ENCODE measurements around the gene RANBP10. TPM values are rescaled to one million over a fixed set of nuclear protein-coding genes. Genes with fewer than 3 reads are reported as not detected.

RANBP10 gene
- total and polyA plus RNA-seq, 10 of the 15 experiments (the other 5 are each of a cell fraction or from before 2014, with no cell fraction given) = 1.2 to 20.4 (median 10.8) TPM

GRCh38 chr16:67708368-67708771 lies 98.0 kb downstream of the RANBP10 start:
- CTCF ChIA-PET = interaction anchor here (0.8 kb wide), 1 partner anchor 227 kb away, joined by 3 read pairs; the partner anchor contains the start of gene ATP6V0D1
- H3K27ac ChIP-seq (ENCODE audit: control insufficient read depth, insufficient read depth) = no peak overlapping the region
- no TSS peak for BruUV-seq (replicated peaks)
- no peaks in the 10 kb centered on the region for H3K9me3 ChIP-seq (replicated peaks; ENCODE audit: control insufficient read depth, insufficient read depth, low read length)
- FAIRE-seq (no peak), DNase-seq (ENCODE audit: low read depth, low spot score) (no peak), ATAC-seq (no peak)
- TF ChIP-seq MTA3 (IDR thresholded peaks at IDR 0.05; ENCODE audit: borderline replicate concordance, low read length) = no peak
- no peak for TF ChIP-seq CEBPB (IDR thresholded peaks at IDR 0.05; ENCODE audit: borderline replicate concordance in 1 of 2, low read depth in 2 of 2, low read length in 2 of 2)
- no peak for TF ChIP-seq SPI1 (IDR thresholded peaks at IDR 0.05; ENCODE audit: borderline replicate concordance, insufficient read depth, low read depth, low read length)
- TF ChIP-seq FOS (IDR thresholded peaks at IDR 0.05; ENCODE audit: borderline replicate concordance, extremely low read depth, insufficient read length) = no peak
- in situ Hi-C loops (cut with MboI) (no loop called here), intact Hi-C loops (cut with micrococcal nuclease; ENCODE audit: unreplicated experiment) (no loop called here)
- no peaks in the 10 kb centered on the region; the same call in none of the 2 replicates for H3K79me2 ChIP-seq (ENCODE audit: control insufficient read depth, insufficient read depth, low read length)
- POLR2A ChIA-PET = no interaction called here
- H3K27me3 ChIP-seq (replicated peaks in 1 of 2; ENCODE audit: control insufficient read depth in 2 of 2, insufficient read depth in 2 of 2, low read length in 1 of 2) = no peaks in the 10 kb centered on the region
- H3K4me1 ChIP-seq (ENCODE audit: control insufficient read depth, insufficient read depth, low read length) = peaks cover 3% of the 10 kb centered on the region
- peaks cover 0 to 5% of the 10 kb centered on the region in 2 experiments; a peak in 1 of 4 replicates for H3K36me3 ChIP-seq (ENCODE audit: control insufficient read depth in 2 of 2, insufficient read depth in 2 of 2, low read length in 1 of 2)
- no peak overlapping the region for H3K4me3 ChIP-seq
- no peak overlapping the region for H3K9ac ChIP-seq (ENCODE audit: control insufficient read depth, insufficient read depth, low read length)
- SMC1A ChIA-PET (ENCODE audit: uncharacterized antibody, unreplicated experiment) = interaction anchor here (1.5 kb wide), 1 partner anchor 10 kb away, joined by 4 read pairs; no protein-coding TSS in a partner anchor
- H3K4me2 ChIP-seq (ENCODE audit: control insufficient read depth, insufficient read depth) = no peak overlapping the region
- WGBS (ENCODE audit: insufficient coverage, insufficient replicate concordance, low lambda C conversion rate, missing lambda C conversion rate) = 73% methylated on average over 2 of the region's 2 CpGs
- RAD21 ChIA-PET (ENCODE audit: unreplicated experiment) = no interaction called here
- H4K20me1 ChIP-seq (ENCODE audit: control insufficient read depth, insufficient read depth) = no peaks in the 10 kb centered on the region
- no peak overlapping the region for H2AFZ ChIP-seq (ENCODE audit: control insufficient read depth, low read depth, low read length)

GRCh38 chr16:67707790-67708189 lies 98.6 kb downstream of the RANBP10 start:
- Histone ChIP-seq H2AFZ (ENCODE audit: control insufficient read depth, low read depth, low read length) (no peak overlapping the region), H3K4me1 (ENCODE audit: control insufficient read depth, insufficient read depth, low read length) (no peaks in the 10 kb centered on the region; the same call in 1 of the 2 replicates), H3K4me3 (no peak overlapping the region), H3K79me2 (ENCODE audit: control insufficient read depth, insufficient read depth, low read length) (no peaks in the 10 kb centered on the region; the same call in none of the 2 replicates), H3K36me3 (ENCODE audit: control insufficient read depth in 2 of 2, insufficient read depth in 2 of 2, low read length in 1 of 2) (peaks cover 0 to 5% of the 10 kb centered on the region in 2 experiments; a peak in 1 of 4 replicates), H3K9ac (ENCODE audit: control insufficient read depth, insufficient read depth, low read length) (no peak overlapping the region), H3K27me3 (replicated peaks in 1 of 2; ENCODE audit: control insufficient read depth in 2 of 2, insufficient read depth in 2 of 2, low read length in 1 of 2) (no peaks in the 10 kb centered on the region), H4K20me1 (ENCODE audit: control insufficient read depth, insufficient read depth) (no peaks in the 10 kb centered on the region), H3K4me2 (ENCODE audit: control insufficient read depth, insufficient read depth) (no peak overlapping the region), H3K9me3 (replicated peaks; ENCODE audit: control insufficient read depth, insufficient read depth, low read length) (no peaks in the 10 kb centered on the region), H3K27ac (ENCODE audit: control insufficient read depth, insufficient read depth) (no peak overlapping the region)
- SMC1A ChIA-PET (ENCODE audit: uncharacterized antibody, unreplicated experiment) = interaction anchor here (1.5 kb wide), 1 partner anchor 10 kb away, joined by 4 read pairs; no protein-coding TSS in a partner anchor
- CTCF ChIA-PET = interaction anchor here (0.8 kb wide), 1 partner anchor 227 kb away, joined by 3 read pairs; the partner anchor contains the start of gene ATP6V0D1
- POLR2A ChIA-PET = no interaction called here
- ATAC-seq = no peak
- no peak for DNase-seq (ENCODE audit: low read depth, low spot score)
- 99% methylated on average over 5 of the region's 5 CpGs for WGBS (ENCODE audit: insufficient coverage, insufficient replicate concordance, low lambda C conversion rate, missing lambda C conversion rate)
- RAD21 ChIA-PET (ENCODE audit: unreplicated experiment) = no interaction called here
- FAIRE-seq = no peak
- intact Hi-C loops (cut with micrococcal nuclease; ENCODE audit: unreplicated experiment) = no loop called here
- BruUV-seq (replicated peaks) = no TSS peak
- in situ Hi-C loops (cut with MboI) = no loop called here
- TF ChIP-seq SIX5 (IDR thresholded peaks at IDR 0.05; ENCODE audit: low read depth, low read length, severe bottlenecking) (no peak), SMARCA5 (IDR thresholded peaks at IDR 0.05) (no peak), EP300 (IDR thresholded peaks at IDR 0.05; ENCODE audit: borderline replicate concordance in 1 of 2, control insufficient read depth in 1 of 2, low read depth in 2 of 2, low read length in 2 of 2) (no peak), BCL11A (IDR thresholded peaks at IDR 0.05; ENCODE audit: low read depth, low read length) (no peak), ESRRA (IDR thresholded peaks at IDR 0.05; ENCODE audit: low read length) (no peak), JUND (IDR thresholded peaks at IDR 0.05; ENCODE audit: low read depth, low read length) (no peak), SMC3 (IDR thresholded peaks at IDR 0.05; ENCODE audit: borderline replicate concordance, low read length) (no peak), NRF1 (conservative IDR thresholded peaks at IDR 0.05; ENCODE audit: low read depth, low read length) (no peak), MTA3 (IDR thresholded peaks at IDR 0.05; ENCODE audit: borderline replicate concordance, low read length) (no peak), NFYB (IDR thresholded peaks at IDR 0.05; ENCODE audit: insufficient read depth, low read depth, low read length) (no peak), MTA2 (IDR thresholded peaks at IDR 0.05; ENCODE audit: low read depth) (no peak), NFIC (IDR thresholded peaks at IDR 0.05; ENCODE audit: low read depth, low read length) (no peak), PAX8 (IDR thresholded peaks at IDR 0.05) (no peak), CREM (IDR thresholded peaks at IDR 0.05; ENCODE audit: low read depth) (no peak)
- TF ChIP-seq, protein P1, sequence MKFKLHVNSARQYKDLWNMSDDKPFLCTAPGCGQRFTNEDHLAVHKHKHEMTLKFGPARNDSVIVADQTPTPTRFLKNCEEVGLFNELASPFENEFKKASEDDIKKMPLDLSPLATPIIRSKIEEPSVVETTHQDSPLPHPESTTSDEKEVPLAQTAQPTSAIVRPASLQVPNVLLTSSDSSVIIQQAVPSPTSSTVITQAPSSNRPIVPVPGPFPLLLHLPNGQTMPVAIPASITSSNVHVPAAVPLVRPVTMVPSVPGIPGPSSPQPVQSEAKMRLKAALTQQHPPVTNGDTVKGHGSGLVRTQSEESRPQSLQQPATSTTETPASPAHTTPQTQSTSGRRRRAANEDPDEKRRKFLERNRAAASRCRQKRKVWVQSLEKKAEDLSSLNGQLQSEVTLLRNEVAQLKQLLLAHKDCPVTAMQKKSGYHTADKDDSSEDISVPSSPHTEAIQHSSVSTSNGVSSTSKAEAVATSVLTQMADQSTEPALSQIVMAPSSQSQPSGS (IDR thresholded peaks at IDR 0.05; ENCODE audit: low read length) = no peak
